Measurements from ENCODE around the gene TSPAN9.

The TSPAN9 gene

DNA sequence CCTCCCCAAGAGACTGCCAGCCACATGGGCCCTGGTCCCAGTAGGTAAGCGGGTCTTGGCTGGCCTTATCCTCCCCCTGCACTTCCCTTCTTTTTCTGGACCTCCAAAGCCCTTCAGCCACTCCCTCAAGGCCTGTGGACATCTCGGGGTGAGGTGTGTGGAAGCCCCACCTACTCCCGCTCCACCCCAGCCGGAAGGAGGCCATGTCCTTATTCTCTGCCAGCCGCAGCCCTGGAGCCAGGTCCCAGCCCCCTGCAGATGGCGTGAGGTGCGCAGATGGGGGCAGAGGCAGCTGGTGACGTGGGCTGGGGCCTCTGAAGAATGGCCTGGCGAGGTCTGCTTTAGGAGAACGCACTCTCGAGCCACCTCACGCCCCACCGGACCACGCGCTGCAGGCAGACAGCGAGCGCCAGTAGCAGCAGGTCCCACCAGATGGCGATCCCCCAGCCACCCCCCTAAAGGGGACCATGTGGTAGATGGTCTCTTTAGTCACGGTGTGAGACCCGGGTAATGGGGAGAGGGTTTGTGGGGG, 167.1 kb downstream of the TSPAN9 start:
- no peak for DNase-seq (ENCODE audit: low read depth)
- TF ChIP-seq, protein P1, sequence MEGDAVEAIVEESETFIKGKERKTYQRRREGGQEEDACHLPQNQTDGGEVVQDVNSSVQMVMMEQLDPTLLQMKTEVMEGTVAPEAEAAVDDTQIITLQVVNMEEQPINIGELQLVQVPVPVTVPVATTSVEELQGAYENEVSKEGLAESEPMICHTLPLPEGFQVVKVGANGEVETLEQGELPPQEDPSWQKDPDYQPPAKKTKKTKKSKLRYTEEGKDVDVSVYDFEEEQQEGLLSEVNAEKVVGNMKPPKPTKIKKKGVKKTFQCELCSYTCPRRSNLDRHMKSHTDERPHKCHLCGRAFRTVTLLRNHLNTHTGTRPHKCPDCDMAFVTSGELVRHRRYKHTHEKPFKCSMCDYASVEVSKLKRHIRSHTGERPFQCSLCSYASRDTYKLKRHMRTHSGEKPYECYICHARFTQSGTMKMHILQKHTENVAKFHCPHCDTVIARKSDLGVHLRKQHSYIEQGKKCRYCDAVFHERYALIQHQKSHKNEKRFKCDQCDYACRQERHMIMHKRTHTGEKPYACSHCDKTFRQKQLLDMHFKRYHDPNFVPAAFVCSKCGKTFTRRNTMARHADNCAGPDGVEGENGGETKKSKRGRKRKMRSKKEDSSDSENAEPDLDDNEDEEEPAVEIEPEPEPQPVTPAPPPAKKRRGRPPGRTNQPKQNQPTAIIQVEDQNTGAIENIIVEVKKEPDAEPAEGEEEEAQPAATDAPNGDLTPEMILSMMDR (IDR thresholded peaks at IDR 0.05; ENCODE audit: control insufficient read depth, extremely low read depth, insufficient read depth) = no peak
- no peak overlapping the region for H3K4me3 ChIP-seq (ENCODE audit: low read depth, low read length)

DNA sequence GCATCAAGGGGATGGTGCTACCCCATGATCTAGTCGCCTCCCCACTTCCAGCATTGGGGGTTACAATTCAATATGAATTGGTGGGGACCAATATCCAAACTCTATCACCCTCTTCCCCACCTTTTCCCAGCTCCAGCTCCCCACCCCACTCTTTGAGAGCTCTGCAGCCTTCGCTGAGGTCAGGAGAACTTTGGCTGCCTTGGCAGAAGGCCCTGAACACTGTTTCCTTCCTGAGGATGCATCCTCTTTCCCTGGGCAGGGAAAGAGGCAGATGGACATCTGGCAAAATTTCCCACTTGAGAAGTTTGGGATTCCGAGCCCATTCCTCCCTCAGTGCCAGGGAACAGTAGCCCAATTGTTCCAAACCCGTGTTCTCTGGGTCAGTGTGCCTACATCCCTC, 169.1 kb downstream of the TSPAN9 start:
- H3K4me3 ChIP-seq (ENCODE audit: low read depth, low read length) = no peak overlapping the region
- no peak for DNase-seq (ENCODE audit: low read depth)
- TF ChIP-seq, protein P1 (IDR thresholded peaks at IDR 0.05; ENCODE audit: control insufficient read depth, extremely low read depth, insufficient read depth) = no peak

DNA sequence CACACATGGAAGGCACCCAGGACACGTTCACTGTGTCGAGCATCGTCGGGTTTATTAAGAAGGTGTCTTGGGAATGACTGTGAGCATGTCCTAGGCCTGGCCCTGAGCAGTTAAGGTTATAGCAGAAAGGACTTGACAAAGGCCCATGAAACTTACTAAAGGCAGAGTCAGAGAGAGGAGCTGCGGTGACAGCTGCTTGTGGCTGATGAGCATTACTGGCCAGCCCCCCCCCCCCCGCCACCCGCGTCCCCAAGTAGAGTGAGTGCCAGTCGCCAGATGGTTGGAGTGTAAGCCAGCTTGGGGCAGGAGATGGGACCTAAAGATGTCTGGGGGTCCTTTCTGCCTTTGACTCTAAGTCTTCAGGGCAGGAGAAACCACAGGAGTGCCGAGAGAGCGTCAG, 169.9 kb downstream of the TSPAN9 start:
- no peak for DNase-seq (ENCODE audit: low read depth)
- TF ChIP-seq, protein P1 (IDR thresholded peaks at IDR 0.05; ENCODE audit: control insufficient read depth, extremely low read depth, insufficient read depth) = no peak
- no peak overlapping the region for H3K4me3 ChIP-seq (ENCODE audit: low read depth, low read length)

DNA sequence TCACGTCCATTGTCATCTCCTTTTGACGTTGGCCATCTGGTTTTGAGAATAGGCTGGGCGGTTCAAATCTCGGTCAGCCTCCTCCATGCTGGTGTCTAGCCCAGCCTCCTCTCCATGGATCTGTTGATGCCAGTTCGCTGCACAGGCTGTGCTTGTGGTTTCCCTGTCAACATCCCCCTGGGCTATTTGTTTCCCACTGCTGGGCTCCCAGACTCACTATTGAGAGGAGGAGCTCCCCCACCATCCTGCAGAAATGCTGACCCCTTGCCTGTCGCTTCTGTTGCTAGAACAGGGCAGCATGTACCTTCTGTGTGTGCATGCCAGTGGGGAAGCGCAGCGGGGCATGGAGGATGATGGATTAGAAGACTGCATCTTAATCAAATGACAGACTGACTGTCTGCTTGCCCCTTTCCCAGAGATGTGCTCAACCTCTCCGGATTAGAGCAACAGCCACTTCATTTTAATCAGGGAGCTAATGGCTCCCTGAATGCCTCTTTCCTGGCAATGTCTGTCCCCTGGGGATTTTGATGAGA, 170.5 kb downstream of the TSPAN9 start:
- TF ChIP-seq, protein P1 (IDR thresholded peaks at IDR 0.05; ENCODE audit: control insufficient read depth, extremely low read depth, insufficient read depth) = no peak
- H3K4me3 ChIP-seq (ENCODE audit: low read depth, low read length) = no peak overlapping the region
- DNase-seq (ENCODE audit: low read depth) = no peak

DNA sequence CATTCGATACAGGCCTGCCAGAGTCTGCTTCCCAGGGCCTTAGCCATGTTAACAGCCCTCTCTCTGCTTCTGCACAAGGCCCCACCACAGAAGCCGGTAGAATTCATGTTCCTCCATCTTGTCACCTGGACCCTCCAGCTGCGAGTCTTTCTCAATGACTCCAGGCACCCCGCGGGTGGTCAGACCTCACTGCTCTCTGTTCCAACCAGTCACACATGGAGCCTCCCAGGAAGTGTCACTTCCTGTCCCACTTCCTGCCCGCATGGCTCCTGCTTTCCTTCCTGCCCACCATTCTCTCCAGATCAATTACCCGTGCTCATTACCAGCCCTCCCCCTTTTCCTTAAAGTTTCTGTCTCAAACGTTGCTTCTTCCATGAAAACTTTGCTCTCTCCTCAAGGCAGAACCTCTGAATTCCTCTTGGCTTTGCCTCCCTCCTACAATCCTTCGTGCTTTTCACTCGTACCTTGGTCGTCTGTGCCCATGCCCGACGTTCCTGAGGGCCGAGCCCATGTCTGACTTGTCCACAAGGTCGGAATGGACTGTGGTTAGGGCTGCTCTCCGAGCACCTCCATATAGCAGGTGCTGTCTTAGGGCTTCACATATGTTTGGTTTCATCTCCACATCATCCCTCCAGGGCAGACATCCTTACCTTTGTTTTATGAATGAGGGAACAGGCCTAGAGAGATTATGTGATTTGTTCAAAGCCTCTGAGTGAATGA, 172.1 kb downstream of the TSPAN9 start:
- TF ChIP-seq, protein P1 (IDR thresholded peaks at IDR 0.05; ENCODE audit: control insufficient read depth, extremely low read depth, insufficient read depth) = no peak
- H3K4me3 ChIP-seq (ENCODE audit: low read depth, low read length) = no peak overlapping the region
- DNase-seq (ENCODE audit: low read depth) = no peak

DNA sequence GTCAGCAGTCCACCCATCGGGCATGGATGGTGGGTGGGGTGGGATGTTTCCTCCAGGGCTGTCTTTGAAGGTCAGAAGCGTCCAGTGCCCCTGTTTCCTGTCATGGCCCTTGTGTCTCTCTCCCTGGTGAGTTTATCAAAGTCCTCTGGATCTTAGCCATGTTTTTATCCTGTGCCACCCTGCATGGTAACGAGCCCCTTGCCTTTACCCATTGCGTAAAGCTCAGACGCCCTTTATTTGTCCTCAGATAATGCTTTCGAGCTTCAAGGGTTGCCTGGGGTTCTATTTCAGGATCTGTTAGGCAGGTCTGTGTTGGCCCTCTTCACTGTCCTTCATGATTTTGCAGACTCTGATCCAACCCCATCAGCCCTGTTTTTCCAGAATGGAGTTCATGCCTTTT, 172.9 kb downstream of the TSPAN9 start:
- DNase-seq (ENCODE audit: low read depth) = no peak
- H3K4me3 ChIP-seq (ENCODE audit: low read depth, low read length) = no peak overlapping the region
- TF ChIP-seq, protein P1 (IDR thresholded peaks at IDR 0.05; ENCODE audit: control insufficient read depth, extremely low read depth, insufficient read depth) = no peak

All from LNCaP clone FGC (cell line).